Measurements from ENCODE around the gene EBF4.

DNA sequence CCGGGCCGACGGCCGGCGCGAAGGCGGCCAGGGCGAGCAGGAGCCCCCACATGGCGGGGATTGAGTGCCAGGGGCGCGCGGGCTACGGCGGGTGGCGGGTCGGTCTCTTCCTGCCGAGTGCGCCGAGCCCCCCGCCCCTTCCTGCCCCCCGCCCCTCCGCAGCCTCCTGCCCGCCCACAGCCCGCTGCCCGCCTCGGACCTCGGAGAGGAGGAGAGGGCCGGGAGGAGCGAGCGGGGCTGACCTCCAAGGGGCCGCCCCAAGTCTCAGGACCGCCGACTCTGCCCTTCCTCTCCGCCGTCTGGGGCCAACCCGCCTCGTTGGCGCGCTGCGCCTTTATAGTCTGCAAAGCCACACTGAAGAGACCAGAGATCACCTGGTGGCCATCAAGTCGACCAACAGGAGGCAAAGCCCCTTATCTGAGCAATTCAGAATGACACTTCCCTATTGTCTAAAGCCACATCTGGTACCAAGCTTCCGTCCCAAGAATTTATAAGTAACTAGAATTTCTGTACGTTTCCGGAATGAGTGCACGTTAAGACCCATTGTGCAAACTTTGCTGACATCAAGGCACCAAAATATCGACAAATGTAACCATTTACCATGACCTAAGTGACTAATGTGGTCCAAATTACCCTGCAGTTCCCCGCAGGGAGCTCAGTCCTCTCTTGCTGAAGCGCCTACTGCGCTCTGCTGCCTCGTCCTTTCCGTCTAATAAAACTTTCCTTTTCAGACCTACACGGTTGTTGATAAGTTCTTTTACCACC, 108.1 kb downstream of the EBF4 start, which contains the start of gene CPXM1:
- no peak for TF ChIP-seq ARNT (IDR thresholded peaks at IDR 0.05)
- no peak for TF ChIP-seq FOXM1 (IDR thresholded peaks at IDR 0.05; ENCODE audit: borderline replicate concordance)
- TF ChIP-seq SP1 (IDR thresholded peaks at IDR 0.05): no peak
- TF ChIP-seq NFRKB (IDR thresholded peaks at IDR 0.05): no peak
- no peak for TF ChIP-seq TARDBP (IDR thresholded peaks at IDR 0.05)
- TF ChIP-seq FOXK2 (IDR thresholded peaks at IDR 0.05): no peak
- TF ChIP-seq SUZ12 (IDR thresholded peaks at IDR 0.05): no peak
- no peak for TF ChIP-seq FOXA1 (IDR thresholded peaks at IDR 0.05)
- no peak for TF ChIP-seq BHLHE40 (IDR thresholded peaks at IDR 0.05; ENCODE audit: borderline replicate concordance)
- TF ChIP-seq, protein P1, sequence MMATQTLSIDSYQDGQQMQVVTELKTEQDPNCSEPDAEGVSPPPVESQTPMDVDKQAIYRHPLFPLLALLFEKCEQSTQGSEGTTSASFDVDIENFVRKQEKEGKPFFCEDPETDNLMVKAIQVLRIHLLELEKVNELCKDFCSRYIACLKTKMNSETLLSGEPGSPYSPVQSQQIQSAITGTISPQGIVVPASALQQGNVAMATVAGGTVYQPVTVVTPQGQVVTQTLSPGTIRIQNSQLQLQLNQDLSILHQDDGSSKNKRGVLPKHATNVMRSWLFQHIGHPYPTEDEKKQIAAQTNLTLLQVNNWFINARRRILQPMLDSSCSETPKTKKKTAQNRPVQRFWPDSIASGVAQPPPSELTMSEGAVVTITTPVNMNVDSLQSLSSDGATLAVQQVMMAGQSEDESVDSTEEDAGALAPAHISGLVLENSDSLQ (IDR thresholded peaks at IDR 0.05): no peak
- TF ChIP-seq ELF4 (IDR thresholded peaks at IDR 0.05): no peak
- no peak for TF ChIP-seq HDGF (IDR thresholded peaks at IDR 0.05; ENCODE audit: borderline replicate concordance)

All from HEK293T (cell line).